ENCODE data around the gene RABGAP1L.

GRCh38 chr1:174982971-174983689 lies 823.8 kb downstream of the RABGAP1L start:
- peak; percentile 42 to 79 (median 74) for TF ChIP-seq CTCF (IDR thresholded peaks at IDR 0.05)
- no peak for TF ChIP-seq POLR2A (IDR thresholded peaks at IDR 0.05)

Measured in Peyer's patch (tissue), 4 donors.